Measurements from ENCODE around the gene DOK7.

The DOK7 gene

DNA sequence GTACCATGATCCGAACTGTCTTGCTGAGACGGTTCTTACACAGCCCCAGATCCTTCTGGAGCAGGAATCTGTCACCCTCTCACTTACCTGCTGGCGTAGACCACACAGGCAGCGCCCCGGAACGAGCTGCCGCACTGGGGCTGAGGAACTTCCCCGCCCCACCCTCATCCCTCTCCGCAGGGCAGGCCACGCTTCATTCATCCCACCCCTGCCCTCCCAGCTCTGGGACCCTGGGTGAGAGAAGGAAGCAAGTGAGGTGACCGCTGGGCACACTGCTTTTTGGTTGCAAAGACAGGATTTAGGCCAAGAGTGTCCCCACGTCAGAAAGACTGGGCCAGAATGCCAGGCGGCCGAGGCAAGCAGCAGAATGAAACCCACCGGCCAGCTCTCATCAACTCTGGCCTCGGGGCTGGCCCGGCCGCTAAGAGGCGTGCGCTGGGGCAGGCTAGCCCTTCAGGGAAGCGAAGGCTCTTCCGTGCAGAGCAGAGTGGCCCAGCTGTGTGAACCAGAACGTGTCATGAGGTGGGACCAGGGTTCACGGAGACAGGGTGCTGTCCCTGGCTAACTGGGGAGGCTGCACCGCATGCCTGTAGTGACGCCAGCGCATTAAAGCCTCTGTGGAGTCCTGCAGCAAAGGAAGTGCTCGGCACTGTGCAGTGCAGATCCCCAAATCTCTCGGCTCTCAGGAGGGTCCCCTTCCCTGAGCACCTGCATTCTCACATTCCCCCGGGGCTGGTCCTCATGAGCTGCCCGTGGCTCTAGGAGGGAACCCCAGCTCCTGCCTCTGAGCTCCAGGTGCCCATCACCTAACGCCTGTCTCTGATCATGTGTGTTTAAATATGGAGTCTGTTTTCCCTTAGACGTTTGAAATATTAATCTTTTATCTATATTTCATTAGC is 62.7 kb downstream of the DOK7 start:
- TF ChIP-seq Cebpa-rat (IDR thresholded peaks at IDR 0.05): no peak
- peaks cover 51 to 90% (median 71%) of the 10 kb centered on the region in 11 experiments for H3K36me3 ChIP-seq

DNA sequence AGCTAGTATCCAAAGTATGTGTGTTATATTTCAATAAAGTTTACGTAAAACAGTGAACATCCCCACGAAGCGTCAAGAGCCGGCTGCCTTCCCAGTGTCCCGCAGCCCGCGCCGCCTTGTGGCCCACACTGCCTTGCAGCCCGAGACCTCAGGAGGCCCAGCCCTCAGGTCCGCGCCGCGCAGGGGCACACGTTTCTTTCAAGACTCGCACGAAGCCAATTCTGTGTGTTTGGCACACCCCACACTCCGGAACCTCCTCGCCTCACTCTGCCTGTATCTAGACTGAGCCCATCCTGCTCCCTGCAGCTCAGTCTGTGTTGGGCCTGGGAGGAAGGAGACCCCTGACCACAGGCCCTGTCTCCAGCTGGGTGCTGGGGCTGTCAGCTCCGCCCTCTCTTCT is 63.4 kb downstream of the DOK7 start:
- Histone ChIP-seq H3K4me1 (peaks cover 51 to 80% (median 76%) of the 10 kb centered on the region in 10 experiments), H3K27me3 (no peaks in the 10 kb centered on the region), H4K20me1 (peaks cover 92 to 100% (median 97%) of the 10 kb centered on the region in 11 experiments), H3K4me2 (peak overlapping the region; percentile 4 to 100 (median 99)), H3K4me3 (peak overlapping the region in 1 of 10 experiments; percentile 89; a peak in 1 of 20 replicates), H3K9ac (peak overlapping the region in 10 of 11 experiments; percentile 30 to 90 (median 78); a peak in 17 of 22 replicates), H3K36me3 (peaks cover 44 to 86% (median 64%) of the 10 kb centered on the region in 11 experiments), H3K27ac (peak overlapping the region in 8 of 11 experiments; percentile 71 to 91 (median 82); a peak in 13 of 22 replicates), H3K9me3 (replicated peaks in 1 of 11) (no peaks in the 10 kb centered on the region)
- TF ChIP-seq Cebpa-rat (IDR thresholded peaks at IDR 0.05): no peak

More for the DNA sequence above, 62.7 kb downstream of the DOK7 start:
- peak overlapping the region; percentile 4 to 100 (median 99); a peak in 21 of 22 replicates for H3K4me2 ChIP-seq
- H3K4me1 ChIP-seq: peaks cover 44 to 80% (median 76%) of the 10 kb centered on the region in 10 experiments
- no peaks in the 10 kb centered on the region for H3K27me3 ChIP-seq
- no peak overlapping the region for H3K4me3 ChIP-seq
- H3K9me3 ChIP-seq (replicated peaks in 1 of 11): no peaks in the 10 kb centered on the region
- H3K27ac ChIP-seq: peak overlapping the region in 5 of 11 experiments; percentile 26 to 89 (median 71); a peak in 8 of 22 replicates
- peaks cover 92 to 100% (median 97%) of the 10 kb centered on the region in 11 experiments for H4K20me1 ChIP-seq
- H3K9ac ChIP-seq: peak overlapping the region in 8 of 11 experiments; percentile 27 to 90 (median 71); a peak in 9 of 22 replicates

DNA sequence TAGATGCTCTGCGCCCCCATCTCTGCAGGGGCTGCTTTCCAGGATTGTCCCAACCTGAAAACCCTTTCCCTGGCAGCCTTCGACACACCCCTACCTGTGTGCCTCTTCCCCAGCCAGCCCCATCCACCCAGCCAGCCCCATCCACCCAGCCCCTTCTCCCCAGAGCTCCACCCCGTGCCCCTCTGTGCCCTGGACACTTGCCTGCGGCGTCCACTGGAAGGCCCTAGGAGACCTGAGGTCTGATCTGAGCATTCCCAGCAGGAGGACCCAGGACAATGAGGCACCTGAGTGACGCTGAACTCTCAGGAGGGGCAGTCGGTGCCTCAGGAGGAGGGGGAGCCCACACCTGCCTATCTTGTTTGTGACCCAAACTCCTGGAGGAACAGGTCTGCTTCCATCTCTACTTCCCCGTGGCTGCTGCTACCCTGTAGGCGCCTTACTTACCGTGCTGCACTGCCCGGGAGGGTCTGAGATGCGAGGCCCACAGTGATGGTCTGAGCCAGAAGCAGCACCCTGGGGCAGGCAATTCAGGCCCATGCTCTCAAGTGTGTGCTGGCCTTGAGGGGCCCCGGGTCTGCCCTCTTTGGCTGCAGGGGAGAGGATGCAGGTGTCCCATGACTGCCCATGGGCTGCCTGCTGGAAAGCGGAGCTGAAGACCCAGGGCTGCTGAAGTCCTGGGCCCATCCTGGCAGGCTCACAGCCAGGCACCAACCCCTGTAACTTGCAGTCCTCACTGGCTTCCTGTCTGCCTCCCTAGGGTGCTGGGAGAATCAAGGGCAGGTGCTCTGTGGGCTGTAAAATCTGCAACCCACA is 64.2 kb downstream of the DOK7 start:
- TF ChIP-seq Cebpa-rat (IDR thresholded peaks at IDR 0.05): no peak
- H3K36me3 ChIP-seq: peaks cover 35 to 77% (median 56%) of the 10 kb centered on the region in 11 experiments
- no peaks in the 10 kb centered on the region for H3K9me3 ChIP-seq (replicated peaks in 1 of 11)
- peaks cover 53 to 78% (median 75%) of the 10 kb centered on the region in 10 experiments for H3K4me1 ChIP-seq
- peak overlapping the region; percentile 15 to 90 (median 75); a peak in 19 of 22 replicates for H3K9ac ChIP-seq
- H4K20me1 ChIP-seq: peaks cover 84 to 98% (median 95%) of the 10 kb centered on the region in 11 experiments
- H3K4me2 ChIP-seq: peak overlapping the region; percentile 91 to 100 (median 99)
- peak overlapping the region in 6 of 10 experiments; percentile 20 to 94 (median 56); a peak in 8 of 20 replicates for H3K4me3 ChIP-seq
- no peaks in the 10 kb centered on the region for H3K27me3 ChIP-seq
- H3K27ac ChIP-seq: peak overlapping the region in 8 of 11 experiments; percentile 71 to 91 (median 82); a peak in 17 of 22 replicates

DNA sequence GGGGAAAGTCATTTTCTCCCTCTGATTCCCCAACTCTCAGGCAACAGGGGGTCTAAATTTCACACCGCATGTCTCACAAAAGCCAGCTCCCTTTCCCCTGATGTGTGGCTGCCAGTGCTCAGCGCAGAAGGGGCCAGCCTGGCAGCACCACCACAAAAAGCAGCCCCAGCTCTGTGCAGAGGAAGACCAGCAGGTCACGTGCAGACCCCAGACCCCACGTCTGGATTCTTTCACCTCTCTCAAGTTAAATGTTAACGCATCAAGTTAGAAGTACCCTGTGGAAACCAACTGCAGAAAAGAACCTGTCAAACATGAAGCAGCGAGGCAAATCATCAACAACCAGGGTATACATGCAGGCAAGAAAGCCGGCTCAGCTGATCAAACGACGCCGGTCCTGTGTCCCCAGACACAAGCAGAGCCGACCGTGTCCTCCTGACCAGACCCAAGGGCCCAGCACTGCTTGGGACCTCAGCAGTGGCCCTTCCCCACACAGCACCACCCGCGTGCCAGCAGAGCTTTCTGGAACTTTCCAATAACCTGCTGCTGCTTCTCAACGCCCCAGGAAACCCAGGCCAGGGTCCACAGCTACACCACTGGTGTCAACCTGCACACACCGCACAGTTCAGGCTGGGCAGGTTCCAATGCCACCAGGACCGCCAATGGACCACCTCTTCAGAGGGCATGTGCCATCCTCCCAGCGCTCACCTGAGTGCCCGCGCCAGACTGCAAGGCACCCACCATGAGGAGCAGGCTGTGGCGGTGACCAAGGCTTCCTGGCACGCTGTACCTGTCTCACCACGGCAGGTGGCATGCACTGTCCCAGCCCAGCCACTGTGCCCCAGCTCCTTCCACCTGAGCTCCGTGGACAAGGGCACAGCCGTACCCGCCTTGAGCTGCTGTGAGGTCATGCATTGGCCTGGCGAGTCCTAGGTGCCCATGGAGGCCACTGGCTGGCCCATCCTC is 65.1 kb downstream of the DOK7 start:
- Histone ChIP-seq H3K4me3 (peak overlapping the region in 6 of 10 experiments; percentile 25 to 94 (median 56); a peak in 9 of 20 replicates), H3K9ac (peak overlapping the region; percentile 18 to 90 (median 75); a peak in 19 of 22 replicates), H3K9me3 (replicated peaks in 1 of 11) (no peaks in the 10 kb centered on the region), H3K36me3 (peaks cover 26 to 68% (median 47%) of the 10 kb centered on the region in 11 experiments), H3K4me2 (peak overlapping the region; percentile 91 to 100 (median 99)), H4K20me1 (peaks cover 75 to 89% (median 86%) of the 10 kb centered on the region in 11 experiments), H3K27ac (peak overlapping the region in 9 of 11 experiments; percentile 44 to 91 (median 81); a peak in 18 of 22 replicates), H3K4me1 (peaks cover 57 to 85% (median 81%) of the 10 kb centered on the region in 10 experiments), H3K27me3 (peaks cover 0 to 6% (median 0%) of the 10 kb centered on the region in 11 experiments; a peak in 5 of 22 replicates)
- no peak for TF ChIP-seq Cebpa-rat (IDR thresholded peaks at IDR 0.05)

DNA sequence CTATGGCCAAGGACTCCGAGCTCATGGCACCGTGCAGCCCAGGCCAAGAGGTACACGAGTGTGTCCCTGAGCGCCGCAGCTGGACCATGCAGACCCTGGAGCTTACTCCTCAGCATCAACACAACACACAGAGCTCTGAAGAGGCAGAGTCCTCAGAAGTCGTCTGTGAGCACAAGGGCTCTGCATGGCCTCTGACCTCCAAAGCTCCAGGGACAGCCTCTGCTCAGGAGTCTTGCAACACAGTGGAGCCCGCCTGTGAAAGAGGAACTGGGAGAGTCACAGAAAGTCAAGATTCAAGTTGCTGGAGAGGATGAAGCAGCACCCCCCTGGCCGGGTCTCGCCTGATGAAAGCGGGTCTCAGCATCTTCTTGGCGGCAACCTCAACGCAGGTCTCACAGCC is 66.3 kb downstream of the DOK7 start:
- peak overlapping the region in 10 of 11 experiments; percentile 81 to 91 (median 90); a peak in 14 of 22 replicates for H3K9ac ChIP-seq
- H3K9me3 ChIP-seq (replicated peaks in 1 of 11): no peaks in the 10 kb centered on the region
- H4K20me1 ChIP-seq: peaks cover 63 to 78% (median 75%) of the 10 kb centered on the region in 11 experiments
- peaks cover 15 to 57% (median 35%) of the 10 kb centered on the region in 11 experiments for H3K36me3 ChIP-seq
- H3K27me3 ChIP-seq: peaks cover 0 to 8% (median 0%) of the 10 kb centered on the region in 11 experiments; a peak in 6 of 22 replicates
- TF ChIP-seq Cebpa-rat (IDR thresholded peaks at IDR 0.05): peak; percentile 55 to 98 (median 95); a peak in 19 of 22 replicates
- H3K4me3 ChIP-seq: peak overlapping the region in 8 of 10 experiments; percentile 74 to 96 (median 84); a peak in 11 of 20 replicates
- H3K4me1 ChIP-seq: peaks cover 57 to 81% (median 79%) of the 10 kb centered on the region in 10 experiments
- peak overlapping the region; percentile 91 to 100 (median 99) for H3K4me2 ChIP-seq
- peak overlapping the region in 9 of 11 experiments; percentile 44 to 91 (median 82); a peak in 18 of 22 replicates for H3K27ac ChIP-seq

DNA sequence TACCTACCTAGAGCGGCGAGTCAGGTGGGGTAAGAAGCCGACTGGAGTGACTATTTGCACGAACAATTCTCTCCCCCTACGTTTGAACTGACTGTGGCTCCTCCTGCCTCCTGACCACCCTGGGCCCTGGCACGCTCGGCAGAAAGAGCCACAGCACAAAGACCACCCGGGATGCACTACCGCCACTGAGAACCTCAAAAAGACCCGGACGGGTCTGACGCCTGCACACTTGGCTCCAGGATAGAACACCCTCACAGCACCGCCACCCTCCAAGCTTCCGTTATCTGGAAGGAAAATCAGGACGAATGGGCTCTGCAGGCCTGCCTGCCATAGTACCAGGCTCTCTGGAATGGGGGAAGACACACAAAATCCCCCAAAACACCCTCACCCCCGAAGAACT is 66.9 kb downstream of the DOK7 start:
- H3K36me3 ChIP-seq: peaks cover 8 to 50% (median 29%) of the 10 kb centered on the region in 11 experiments; a peak in 21 of 22 replicates
- H3K27ac ChIP-seq: peak overlapping the region in 9 of 11 experiments; percentile 44 to 91 (median 82); a peak in 18 of 22 replicates
- H3K4me2 ChIP-seq: peak overlapping the region; percentile 91 to 100 (median 99)
- H3K9me3 ChIP-seq (replicated peaks in 1 of 11): no peaks in the 10 kb centered on the region
- H3K4me3 ChIP-seq: peak overlapping the region; percentile 24 to 96 (median 84); a peak in 18 of 20 replicates
- H3K4me1 ChIP-seq: peaks cover 57 to 74% (median 73%) of the 10 kb centered on the region in 10 experiments
- H3K9ac ChIP-seq: peak overlapping the region in 10 of 11 experiments; percentile 81 to 91 (median 90); a peak in 18 of 22 replicates
- H4K20me1 ChIP-seq: peaks cover 56 to 71% (median 68%) of the 10 kb centered on the region in 11 experiments
- H3K27me3 ChIP-seq: peaks cover 0 to 8% (median 0%) of the 10 kb centered on the region in 11 experiments; a peak in 6 of 22 replicates
- TF ChIP-seq Cebpa-rat (IDR thresholded peaks at IDR 0.05): no peak
